Kidney (tissue), 14 donors: ENCODE results near the gene RBM26. TPM values are rescaled to one million over a fixed set of nuclear protein-coding genes. Genes with fewer than 3 reads are reported as not detected.

Experiments used
- DNase-seq, 5 donors: peaks; one replicate each; pipeline ENCODE4 v3.0.0-alpha.2; 2013 to 2020
- FAIRE-seq: peaks from 2 replicates; lab custom pipeline; 2012; peaks lifted over from hg19 to GRCh38; lab: Jason Lieb, UNC
- H3K27ac ChIP-seq, 2 donors: one replicate each; pipeline ENCODE4 v1.7.0; 2013; ENCODE audit warnings: low read depth in 2 of 2, low read length in 2 of 2, inconsistent platforms in 1 of 2
- H3K27me3 ChIP-seq: one replicate; pipeline ENCODE4 v1.7.1; 2013; ENCODE audit warnings: low read length, inconsistent platforms; ENCODE audit not compliant: control insufficient read depth, insufficient read depth
- H3K36me3 ChIP-seq, 3 donors: one replicate each; pipeline versions ENCODE4 v1.7.0 to v1.7.1; 2013; ENCODE audit warnings: low read length in 3 of 3, control low read depth in 1 of 3, inconsistent platforms in 1 of 3; ENCODE audit not compliant: insufficient read depth in 3 of 3, control insufficient read depth in 2 of 3
- H3K4me1 ChIP-seq, 3 donors: one replicate each; pipeline versions ENCODE4 v1.7.0 to v1.7.1; 2013; ENCODE audit warnings: low read length in 3 of 3, inconsistent platforms in 1 of 3, low read depth in 1 of 3; ENCODE audit not compliant: control insufficient read depth in 2 of 3, insufficient read depth in 2 of 3
- H3K4me3 ChIP-seq, 3 donors: one replicate each; pipeline versions ENCODE4 v1.7.0 to v1.8.1; 2013; ENCODE audit warnings: low read length in 3 of 3, control low read depth in 1 of 3, inconsistent platforms in 1 of 3
- H3K9ac ChIP-seq, 3 donors: one replicate each; pipeline versions ENCODE4 v1.7.0 to v1.7.1; 2013; ENCODE audit warnings: low read length in 3 of 3, control low read depth in 1 of 3, inconsistent platforms in 1 of 3
- H3K9me3 ChIP-seq, 3 donors: one replicate each; pipeline versions ENCODE4 v1.7.0 to v1.7.1; 2013; ENCODE audit warnings: low read length in 3 of 3, control low read depth in 1 of 3, inconsistent platforms in 1 of 3; ENCODE audit not compliant: control insufficient read depth in 2 of 3, insufficient read depth in 1 of 3
- CTCF ChIP-seq: IDR thresholded peaks from 3 replicates; pipeline ENCODE4 v1.5.1; 2012; ENCODE audit warnings: mild to moderate bottlenecking, moderate library complexity, borderline replicate concordance; ENCODE audit not compliant: insufficient read depth; ENCODE audit errors: extremely low read depth
- intact Hi-C: fragments of 100-400 bp; cut with DNase I; formaldehyde crosslinking; loops from one replicate; pipeline ENCODE4 v1.11.1; 2022
- polyA plus RNA-seq: library from polyadenylated mRNA; stranded (reverse); fragments of 350-450 nt; fragmentation: Illumina TruSeq; extraction: RNeasy Lipid Tissue Mini Kit (QIAGEN cat#74804); gene quantifications from one replicate; pipeline ENCODE4 v1.2.3, GENCODE V29; 2014; ENCODE audit warnings: low read depth, low replicate concordance; ENCODE audit not compliant: insufficient read depth
- total RNA-seq: library from RNA; stranded (reverse); fragmentation: NEBNext Ultra II Directional; extraction: Animal tissue kit (Norgen Biotek cat#: 25700); gene quantifications from one replicate; pipeline ENCODE4 v1.2.1, GENCODE V29; 2021
- donor health status: control.
- donor health status: control.
- donor health status: control.
- donor health status: control.
- donor health status: control.
- donor health status: DM: yes; HTN: yes; CAD: no.
- donor health status: Normal renal cell carcinoma (clear cell type).

The RBM26 gene
- total and polyA plus RNA-seq, 2 donors from 2014 or later, result 14.5 to 39.2 TPM

DNA sequence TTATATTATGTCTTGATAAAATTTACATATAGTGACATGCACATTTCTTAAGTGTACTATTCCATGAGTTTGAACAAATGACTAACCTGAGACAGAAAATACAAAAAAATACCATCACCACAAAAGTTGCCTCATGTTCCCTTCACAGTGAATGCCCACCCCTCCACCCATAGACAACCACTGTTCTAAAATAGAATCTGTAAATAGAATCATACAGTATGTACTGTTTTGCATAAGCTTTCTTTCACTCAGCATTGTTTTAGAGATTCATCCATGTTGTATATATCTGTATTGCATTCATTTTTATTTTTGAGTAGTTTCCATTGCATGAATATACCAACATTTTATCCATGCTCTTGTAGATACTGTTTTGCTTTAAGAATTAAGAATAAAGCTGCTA lies 23.3 kb upstream of the RBM26 start:
- H3K27ac ChIP-seq, result no peak overlapping the region
- no peaks in the 10 kb centered on the region for H3K27me3 ChIP-seq
- no peaks in the 10 kb centered on the region for H3K36me3 ChIP-seq
- no peak for FAIRE-seq
- intact Hi-C loops, result no loop called here
- no peak for TF ChIP-seq CTCF
- no peak for DNase-seq
- no peak overlapping the region for H3K9ac ChIP-seq
- H3K4me3 ChIP-seq, result no peak overlapping the region
- H3K9me3 ChIP-seq, result no peaks in the 10 kb centered on the region
- no peaks in the 10 kb centered on the region for H3K4me1 ChIP-seq

DNA sequence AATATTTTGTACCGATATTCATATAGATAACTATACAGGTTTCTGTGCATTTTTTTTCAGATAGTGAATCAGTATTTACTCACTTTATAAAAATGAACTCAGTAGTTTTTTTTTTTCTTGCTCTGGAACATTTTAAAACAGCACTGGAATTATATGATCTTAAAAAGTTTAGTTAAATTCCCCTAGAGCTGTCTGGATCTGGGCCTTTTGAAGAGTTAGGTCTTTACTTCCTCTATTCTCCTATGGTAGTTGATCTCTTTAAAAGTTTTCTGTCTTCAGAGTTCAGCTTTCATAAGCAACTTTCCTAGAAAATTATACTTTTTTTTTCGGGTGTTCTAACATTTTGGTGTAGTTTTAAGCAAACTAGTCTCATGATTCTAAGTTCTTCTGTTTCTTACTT lies 21.8 kb upstream of the RBM26 start:
- Histone ChIP-seq H3K27ac (no peak overlapping the region), H3K4me1 (no peaks in the 10 kb centered on the region), H3K9me3 (no peaks in the 10 kb centered on the region), H3K36me3 (no peaks in the 10 kb centered on the region), H3K27me3 (no peaks in the 10 kb centered on the region), H3K4me3 (no peak overlapping the region), H3K9ac (no peak overlapping the region)
- TF ChIP-seq CTCF, result no peak
- DNase-seq (no peak), FAIRE-seq (no peak)
- intact Hi-C loops, result no loop called here

GRCh38 chr13:79427265-79427664 lies 21.2 kb upstream of the RBM26 start:
- H3K9me3 ChIP-seq, result no peaks in the 10 kb centered on the region
- no peak overlapping the region for H3K27ac ChIP-seq
- H3K4me1 ChIP-seq, result no peaks in the 10 kb centered on the region
- no peak overlapping the region for H3K4me3 ChIP-seq
- intact Hi-C loops, result no loop called here
- no peak for TF ChIP-seq CTCF
- no peaks in the 10 kb centered on the region for H3K36me3 ChIP-seq
- FAIRE-seq (no peak), DNase-seq (no peak)
- no peaks in the 10 kb centered on the region for H3K27me3 ChIP-seq
- no peak overlapping the region for H3K9ac ChIP-seq
